Measurements from ENCODE around the gene ZNF182.
"Not testable (repeated sequence)": the region's sequence is repeated elsewhere in the genome, so short reads cannot be mapped to it uniquely, and the experiment has no call there.

GRCh38 chrX:48009445-48009960, 5.7 kb upstream of the ZNF182 start:
- TF ChIP-seq SUZ12 (IDR thresholded peaks at IDR 0.05; ENCODE audit: low read depth, low read length); ZNF552 (CRISPR knock-in tag; IDR thresholded peaks at IDR 0.05; ENCODE audit: borderline replicate concordance); CTCF (CRISPR knock-in tag; IDR thresholded peaks at IDR 0.05); TCF12 (IDR thresholded peaks at IDR 0.05); TCF12 (CRISPR knock-in tag; IDR thresholded peaks at IDR 0.05); SMAD1 (CRISPR knock-in tag; IDR thresholded peaks at IDR 0.05; ENCODE audit: borderline replicate concordance, low read depth); CHD2 (IDR thresholded peaks at IDR 0.05; ENCODE audit: low read depth, low read length): not testable (repeated sequence)
